A673 (cell line): ENCODE results near the gene ZDHHC11. TPM values are rescaled to one million over a fixed set of nuclear protein-coding genes. Genes with fewer than 3 reads are reported as not detected.

Experiments used
- BruUV-seq: library from RNA; stranded (reverse); fragments of 400-500 nt; replicated peaks from 2 replicates; lab custom pipeline; 2021; lab: Mats Ljungman, UMichigan
- CTCF ChIA-PET: fragments of 300-600 bp; sonication (Branson Sonifier 250); formaldehyde crosslinking; loops from one replicate; lab custom pipeline; 2022; ENCODE audit warnings: antibody characterized with exemption; lab: Charles Lee
- POLR2A ChIA-PET: fragments of 300-600 bp; sonication (Branson Sonifier 250); formaldehyde crosslinking; loops from one replicate; lab custom pipeline; 2022; ENCODE audit warnings: antibody characterized with exemption; ENCODE audit not compliant: low non-redundant PET; lab: Charles Lee
- DNase-seq: peaks from one replicate; pipeline ENCODE4 v3.0.0-alpha.2; 2015; ENCODE audit warnings: low spot score
- H3K27ac ChIP-seq: fragments of 200-600 bp; sonication (generic); 2 replicates; pipeline ENCODE4 v1.5.1; 2016; ENCODE audit warnings: mixed run types, low read depth, mild to moderate bottlenecking, mixed read lengths, antibody characterized with exemption, low read length; ENCODE audit not compliant: poor library complexity, severe bottlenecking
- H3K27me3 ChIP-seq: fragments of 200-600 bp; sonication (generic); replicated peaks from 2 replicates; pipeline ENCODE4 v1.6.1; 2017; ENCODE audit warnings: mixed run types, low read depth, mild to moderate bottlenecking, mixed read lengths, antibody characterized with exemption, low read length; ENCODE audit not compliant: insufficient read depth, poor library complexity
- H3K36me3 ChIP-seq: fragments of 200-600 bp; sonication (generic); 2 replicates; pipeline ENCODE4 v1.6.1; 2016; ENCODE audit warnings: mixed run types, mild to moderate bottlenecking, mixed read lengths, antibody characterized with exemption, low read length; ENCODE audit not compliant: insufficient read depth, poor library complexity, severe bottlenecking
- H3K4me1 ChIP-seq: fragments of 200-600 bp; sonication (generic); 2 replicates; pipeline ENCODE4 v1.6.1; 2017; ENCODE audit warnings: mixed run types, mild to moderate bottlenecking, mixed read lengths, antibody characterized with exemption, low read length; ENCODE audit not compliant: insufficient read depth, poor library complexity, severe bottlenecking
- H3K4me3 ChIP-seq: fragments of 200-600 bp; sonication (generic); 2 replicates; pipeline ENCODE4 v1.5.1; 2016; ENCODE audit warnings: low read depth, mixed run types, mild to moderate bottlenecking, mixed read lengths, low read length; ENCODE audit not compliant: poor library complexity, severe bottlenecking
- H3K9me3 ChIP-seq: fragments of 200-600 bp; sonication (generic); 2 replicates; pipeline ENCODE4 v1.6.1; 2016; ENCODE audit warnings: mixed run types, low read depth, mild to moderate bottlenecking, mixed read lengths, antibody characterized with exemption, low read length; ENCODE audit not compliant: poor library complexity, severe bottlenecking
- CTCF ChIP-seq: fragments of 300-800, 200-600 bp; sonication (generic); conservative IDR thresholded peaks from 2 replicates; pipeline ENCODE4 v1.5.1; 2017; ENCODE audit warnings: low read depth, mild to moderate bottlenecking, antibody characterized with exemption, low read length, moderate library complexity, mixed read lengths
- EZH2 ChIP-seq: fragments of 200-600 bp; sonication (generic); IDR thresholded peaks from 2 replicates; pipeline ENCODE4 v1.6.1; 2017; ENCODE audit warnings: borderline replicate concordance, low read depth, mild to moderate bottlenecking, mixed read lengths, antibody characterized with exemption, low read length; ENCODE audit not compliant: poor library complexity, severe bottlenecking
- intact Hi-C: fragments of 100-400 bp; cut with micrococcal nuclease; formaldehyde crosslinking; loops from one replicate; pipeline ENCODE4 v1.10.0; 2022; ENCODE audit not compliant: unreplicated experiment
- total RNA-seq: library from RNA; stranded (reverse); gene quantifications from 2 replicates; pipeline ENCODE4 v1.2.3, GENCODE V29; 2021

ZDHHC11 gene
- total RNA-seq, 1 experiment from 2014 or later = 47.3 TPM

- H3K27ac ChIP-seq = no peak overlapping the region
- intact Hi-C loops = no loop called here
- no peaks in the 10 kb centered on the region for H3K27me3 ChIP-seq
- no peaks in the 10 kb centered on the region for H3K4me1 ChIP-seq
- ChIA-PET POLR2A (no interaction called here), CTCF (no interaction called here)
- DNase-seq = no peak
- BruUV-seq = no TSS peak
- H3K9me3 ChIP-seq = no peaks in the 10 kb centered on the region
- no peak for TF ChIP-seq EZH2
- no peak for TF ChIP-seq CTCF
- no peak overlapping the region for H3K4me3 ChIP-seq
- peaks cover 88% of the 10 kb centered on the region for H3K36me3 ChIP-seq
Measured at GRCh38 chr5:885127-885442, 34.3 kb upstream of the ZDHHC11 start.

GRCh38 chr5:884345-885126, 33.8 kb upstream of the ZDHHC11 start:
- intact Hi-C loops = no loop called here
- H3K4me3 ChIP-seq = no peak overlapping the region
- H3K27ac ChIP-seq = no peak overlapping the region
- H3K9me3 ChIP-seq = no peaks in the 10 kb centered on the region
- BruUV-seq = no TSS peak
- ChIA-PET POLR2A (no interaction called here), CTCF (no interaction called here)
- H3K27me3 ChIP-seq = no peaks in the 10 kb centered on the region
- H3K36me3 ChIP-seq = peaks cover 82% of the 10 kb centered on the region
- DNase-seq = no peak
- TF ChIP-seq EZH2 (no peak), CTCF (no peak)
- no peaks in the 10 kb centered on the region for H3K4me1 ChIP-seq

DNA sequence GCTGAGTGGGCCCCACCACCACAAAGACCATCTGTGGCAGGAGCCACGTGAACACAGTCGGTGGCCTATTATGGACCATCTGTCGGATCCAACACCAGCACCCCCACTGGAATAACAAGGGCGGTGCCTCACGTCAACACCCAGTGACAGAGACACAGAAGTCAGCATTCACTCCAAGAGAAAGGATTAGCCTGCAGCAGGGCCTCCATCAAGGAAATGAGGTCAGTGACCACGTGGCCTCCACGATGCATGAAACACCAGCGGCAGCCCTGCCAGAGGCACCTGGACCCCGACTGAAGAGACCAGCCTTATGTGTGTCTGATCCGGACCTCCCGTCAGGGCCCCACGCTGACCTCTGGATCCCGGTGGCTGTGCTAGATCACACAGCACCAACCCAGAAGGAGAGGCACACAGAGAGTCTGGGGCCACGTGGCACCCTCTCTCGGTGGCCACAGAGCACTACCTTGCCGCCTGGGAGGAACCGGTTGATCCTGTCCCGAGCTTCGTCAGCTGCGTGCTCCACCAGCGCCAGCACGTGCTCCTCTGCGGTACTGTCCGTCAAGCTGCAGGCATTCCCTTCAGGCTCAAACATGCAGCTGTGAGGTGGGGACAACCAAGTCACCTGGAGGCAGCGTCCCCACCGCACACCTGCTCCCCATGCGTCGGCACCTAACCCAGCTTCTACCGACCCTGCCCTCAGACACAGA, 32.8 kb upstream of the ZDHHC11 start:
- Histone ChIP-seq H3K27me3 (no peaks in the 10 kb centered on the region), H3K36me3 (peaks cover 73% of the 10 kb centered on the region), H3K9me3 (no peaks in the 10 kb centered on the region), H3K4me1 (no peaks in the 10 kb centered on the region), H3K27ac (no peak overlapping the region), H3K4me3 (no peak overlapping the region)
- TF ChIP-seq CTCF (no peak), EZH2 (no peak)
- no TSS peak for BruUV-seq
- ChIA-PET POLR2A (no interaction called here), CTCF (no interaction called here)
- DNase-seq = no peak
- intact Hi-C loops = no loop called here
